Activated CD4-positive, alpha-beta T cell treated with anti-CD3 and anti-CD28 coated beads for 36 hours (primary cell): ENCODE measurements around the gene SPEM1. TPM values are rescaled to one million over a fixed set of nuclear protein-coding genes. Genes with fewer than 3 reads are reported as not detected.

Experiments used
- ATAC-seq: fragments of 200-7000 bp; cut with Tn5 transposase; one replicate; pipeline ENCODE4 v1.10.0; 2021; ENCODE audit warnings: mild to moderate bottlenecking, moderate library complexity
- CTCF ChIA-PET: fragments of 350-600 bp; sonication (Branson Sonifier 250); formaldehyde crosslinking; loops from one replicate; lab custom pipeline; 2021; ENCODE audit warnings: antibody characterized with exemption; lab: Charles Lee
- POLR2A ChIA-PET: fragments of 350-600 bp; sonication (Branson Sonifier 250); formaldehyde crosslinking; loops from one replicate; lab custom pipeline; 2021; ENCODE audit warnings: antibody characterized with exemption, inconsistent platforms; lab: Charles Lee
- DNase-seq: peaks from one replicate; pipeline ENCODE4 v3.0.0-alpha.2; 2020
- H3K27ac Mint-ChIP-seq: one replicate; pipeline ENCODE4 v1.8.0; 2021; ENCODE audit warnings: mixed read lengths
- H3K27me3 Mint-ChIP-seq: one replicate; pipeline ENCODE4 v1.8.0; 2021; ENCODE audit warnings: mixed read lengths
- H3K36me3 Mint-ChIP-seq: one replicate; pipeline ENCODE4 v1.8.0; 2021; ENCODE audit warnings: low read depth, mixed read lengths
- H3K4me1 Mint-ChIP-seq: one replicate; pipeline ENCODE4 v1.8.0; 2021; ENCODE audit warnings: mixed read lengths
- H3K4me3 Mint-ChIP-seq: one replicate; pipeline ENCODE4 v1.8.0; 2021; ENCODE audit warnings: mild to moderate bottlenecking, moderate library complexity, mixed read lengths
- H3K9me3 Mint-ChIP-seq: one replicate; pipeline ENCODE4 v1.8.0; 2021; ENCODE audit warnings: low read depth, mixed read lengths
- intact Hi-C, 2 experiments: fragments of 100-400 bp; cut with DNase I in 1 of 2; cut with micrococcal nuclease in 1 of 2; formaldehyde crosslinking; loops; one replicate each; pipeline versions ENCODE4 v1.14.2 to v1.15.1; 2022 to 2024; cut with DNase I, micrococcal nuclease
- total RNA-seq, 2 experiments: library from RNA; stranded (reverse); gene quantifications; one replicate each; pipeline ENCODE4 v1.2.3, GENCODE V29; 2021

The SPEM1 gene
- total RNA-seq, 2 experiments from 2014 or later, result not detected

GRCh38 chr17:7440834-7441195 lies 20.7 kb downstream of the SPEM1 start:
- POLR2A ChIA-PET, result interaction anchor here (0.7 to 1.0 kb wide), 4 partner anchors 14 to 402 kb away, joined by 3 read pairs; no protein-coding TSS in a partner anchor
- H3K4me1 Mint-ChIP-seq, result peaks cover 43% of the 10 kb centered on the region
- DNase-seq (peak; percentile 62), ATAC-seq (no peak)
- H3K4me3 Mint-ChIP-seq, result peak overlapping the region; percentile 79
- CTCF ChIA-PET, result interaction anchor here (0.6 to 2.8 kb wide), 8 partner anchors 13 to 233 kb away, joined by 3 to 10 read pairs (median 3); partner anchors contain the start of genes SENP3 and SLC35G6
- no peaks in the 10 kb centered on the region for H3K9me3 Mint-ChIP-seq
- peaks cover 13% of the 10 kb centered on the region for H3K36me3 Mint-ChIP-seq
- H3K27ac Mint-ChIP-seq, result no peak overlapping the region
- H3K27me3 Mint-ChIP-seq, result peaks cover 41% of the 10 kb centered on the region
- intact Hi-C loops, result loop anchor here in 1 of 2 experiments (2.0 kb wide), 1 partner anchor 36 kb away; no protein-coding TSS in a partner anchor

- Mint-ChIP-seq H3K4me1 (peaks cover 44% of the 10 kb centered on the region), H3K27me3 (peaks cover 44% of the 10 kb centered on the region), H3K9me3 (no peaks in the 10 kb centered on the region), H3K4me3 (no peak overlapping the region), H3K36me3 (peaks cover 13% of the 10 kb centered on the region), H3K27ac (no peak overlapping the region)
- intact Hi-C loops, result loop anchor here in 1 of 2 experiments (2.0 kb wide), 1 partner anchor 36 kb away; no protein-coding TSS in a partner anchor
- ChIA-PET POLR2A (interaction anchor here (0.7 to 1.0 kb wide), 4 partner anchors 37 to 401 kb away, joined by 3 read pairs; partner anchors contain the start of gene POLR2A), CTCF (interaction anchor here (0.6 to 2.8 kb wide), 8 partner anchors 12 to 120 kb away, joined by 3 to 10 read pairs (median 4); partner anchors contain the start of genes NEURL4, SENP3 and SLC35G6)
- no peak for ATAC-seq
- DNase-seq, result no peak
Observed at GRCh38 chr17:7441266-7441665, 21.1 kb downstream of the SPEM1 start.

- Mint-ChIP-seq H3K27me3 (peaks cover 49% of the 10 kb centered on the region), H3K9me3 (no peaks in the 10 kb centered on the region), H3K27ac (no peak overlapping the region), H3K4me3 (no peak overlapping the region), H3K36me3 (peaks cover 12% of the 10 kb centered on the region), H3K4me1 (peaks cover 41% of the 10 kb centered on the region)
- ATAC-seq (no peak), DNase-seq (no peak)
- intact Hi-C loops, result no loop called here
- CTCF ChIA-PET, result interaction anchor here (1.3 to 2.8 kb wide), 3 partner anchors 87 to 119 kb away, joined by 3 to 10 read pairs (median 4); partner anchors contain the start of genes NEURL4 and SENP3
- POLR2A ChIA-PET, result interaction anchor here (0.6 to 0.7 kb wide), 3 partner anchors 42 to 70 kb away, joined by 3 to 7 read pairs (median 6); partner anchors contain the start of gene POLR2A
Observed at GRCh38 chr17:7442142-7442541, 22.0 kb downstream of the SPEM1 start.

GRCh38 chr17:7443499-7444485 lies 23.7 kb downstream of the SPEM1 start:
- no peak overlapping the region for H3K27ac Mint-ChIP-seq

GRCh38 chr17:7444682-7445618 lies 24.8 kb downstream of the SPEM1 start, which contains the start of gene CHRNB1:
TSS of gene CHRNB1 (plus strand) at chr17:7445061. CDS start at chr17:7445128, 67 bp downstream.
- ChIA-PET POLR2A (interaction anchor here (0.6 to 0.9 kb wide), 3 partner anchors 47 to 132 kb away, joined by 3 read pairs; no protein-coding TSS in a partner anchor), CTCF (interaction anchor here (0.6 to 2.4 kb wide), 16 partner anchors 8 to 399 kb away, joined by 3 to 16 read pairs (median 4); partner anchors contain the start of genes CD68, PLSCR3, SOX15 and TMEM256)
- H3K4me3 Mint-ChIP-seq, result peak within 1 kb of the TSS; percentile 47
- no peak within 1 kb of the TSS for H3K27ac Mint-ChIP-seq
- H3K27me3 Mint-ChIP-seq, result peaks cover 43% of the 10 kb centered on the region
- H3K9me3 Mint-ChIP-seq, result no peaks in the 10 kb centered on the region
- H3K4me1 Mint-ChIP-seq, result peaks cover 26% of the 10 kb centered on the region
- ATAC-seq (peak; percentile 6), DNase-seq (peak; percentile 31)
- peaks cover 6% of the 10 kb centered on the region for H3K36me3 Mint-ChIP-seq
- intact Hi-C loops, result no loop called here

More at GRCh38 chr17:7443499-7444485, 23.7 kb downstream of the SPEM1 start:
- ChIA-PET POLR2A (interaction anchor here (0.7 to 1.1 kb wide), 2 partner anchors 49 to 131 kb away, joined by 3 read pairs; partner anchors contain the start of gene PLSCR3), CTCF (interaction anchor here (0.7 to 1.7 kb wide), 16 partner anchors 10 to 398 kb away, joined by 3 to 16 read pairs (median 4); partner anchors contain the start of genes PLSCR3, SOX15, TMEM256 and TNFSF13)
- H3K27me3 Mint-ChIP-seq, result peaks cover 48% of the 10 kb centered on the region
- no peaks in the 10 kb centered on the region for H3K9me3 Mint-ChIP-seq
- no peak overlapping the region for H3K4me3 Mint-ChIP-seq
- ATAC-seq (no peak), DNase-seq (no peak)
- H3K36me3 Mint-ChIP-seq, result peaks cover 6% of the 10 kb centered on the region
- intact Hi-C loops, result no loop called here
- peaks cover 32% of the 10 kb centered on the region for H3K4me1 Mint-ChIP-seq

GRCh38 chr17:7445619-7445968 lies 25.5 kb downstream of the SPEM1 start:
- POLR2A ChIA-PET, result interaction anchor here (0.9 kb wide), 1 partner anchor 47 kb away, joined by 3 read pairs; no protein-coding TSS in a partner anchor
- Mint-ChIP-seq H3K4me1 (peaks cover 20% of the 10 kb centered on the region), H3K9me3 (no peaks in the 10 kb centered on the region), H3K27ac (no peak overlapping the region), H3K4me3 (peak overlapping the region; percentile 47), H3K36me3 (peaks cover 6% of the 10 kb centered on the region), H3K27me3 (peaks cover 38% of the 10 kb centered on the region)
- DNase-seq (peak; percentile 51), ATAC-seq (peak; percentile 73)
- CTCF ChIA-PET, result interaction anchor here (0.6 to 2.4 kb wide), 7 partner anchors 9 to 400 kb away, joined by 3 to 16 read pairs (median 5); partner anchors contain the start of genes CD68, SOX15 and TP53
- intact Hi-C loops, result no loop called here

- no peak for ATAC-seq
- intact Hi-C loops, result no loop called here
- CTCF ChIA-PET, result interaction anchor here (1.2 kb wide), 1 partner anchor 10 kb away, joined by 3 read pairs; no protein-coding TSS in a partner anchor
- Mint-ChIP-seq H3K36me3 (peaks cover 6% of the 10 kb centered on the region), H3K4me1 (peaks cover 19% of the 10 kb centered on the region), H3K9me3 (no peaks in the 10 kb centered on the region), H3K4me3 (no peak overlapping the region), H3K27me3 (peaks cover 24% of the 10 kb centered on the region), H3K27ac (no peak overlapping the region)
- DNase-seq, result no peak
- POLR2A ChIA-PET, result no interaction called here
Observed at GRCh38 chr17:7448461-7448860, 28.3 kb downstream of the SPEM1 start.

GRCh38 chr17:7459961-7460545 lies 39.9 kb downstream of the SPEM1 start:
- H3K4me1 Mint-ChIP-seq, result peaks cover 11% of the 10 kb centered on the region
- H3K27me3 Mint-ChIP-seq, result no peaks in the 10 kb centered on the region
- ChIA-PET CTCF (interaction anchor here (0.6 to 1.1 kb wide), 3 partner anchors 13 to 33 kb away, joined by 3 to 4 read pairs (median 3); no protein-coding TSS in a partner anchor), POLR2A (interaction anchor here (0.6 kb wide), 1 partner anchor 24 kb away, joined by 3 read pairs; no protein-coding TSS in a partner anchor)
- H3K4me3 Mint-ChIP-seq, result no peak overlapping the region
- peaks cover 8% of the 10 kb centered on the region for H3K36me3 Mint-ChIP-seq
- DNase-seq (no peak), ATAC-seq (no peak)
- no peak overlapping the region for H3K27ac Mint-ChIP-seq
- intact Hi-C loops, result no loop called here
- H3K9me3 Mint-ChIP-seq, result no peaks in the 10 kb centered on the region

- DNase-seq (no peak), ATAC-seq (no peak)
- H3K4me1 Mint-ChIP-seq, result peaks cover 9% of the 10 kb centered on the region
- no peaks in the 10 kb centered on the region for H3K27me3 Mint-ChIP-seq
- intact Hi-C loops, result no loop called here
- H3K4me3 Mint-ChIP-seq, result no peak overlapping the region
- ChIA-PET POLR2A (interaction anchor here (1.3 kb wide), 1 partner anchor 18 kb away, joined by 3 read pairs; the partner anchor contains the start of gene ZBTB4), CTCF (interaction anchor here (1.0 kb wide), 1 partner anchor 15 kb away, joined by 3 read pairs; no protein-coding TSS in a partner anchor)
- H3K36me3 Mint-ChIP-seq, result peaks cover 10% of the 10 kb centered on the region
- no peak overlapping the region for H3K27ac Mint-ChIP-seq
- no peaks in the 10 kb centered on the region for H3K9me3 Mint-ChIP-seq
Observed at GRCh38 chr17:7460850-7461660, 40.9 kb downstream of the SPEM1 start.
